GM18498 (cell line): Measurements from ENCODE around the gene PRTN3.
"Not testable (repeated sequence)": the region's sequence is repeated elsewhere in the genome, so short reads cannot be mapped to it uniquely, and the experiment has no call there.

Source experiments
- ATAC-seq: cut with Tn5 transposase; IDR thresholded peaks from one replicate; pipeline ENCODE4 v1.9.1; 2021; ENCODE audit warnings: mild to moderate bottlenecking, moderate library complexity; ENCODE audit not compliant: unreplicated experiment

The PRTN3 gene

GRCh38 chr19:815079-815774 lies 25.6 kb upstream of the PRTN3 start:
- ATAC-seq, result no peak

GRCh38 chr19:815775-816499 lies 24.9 kb upstream of the PRTN3 start:
- ATAC-seq, result no peak

DNA sequence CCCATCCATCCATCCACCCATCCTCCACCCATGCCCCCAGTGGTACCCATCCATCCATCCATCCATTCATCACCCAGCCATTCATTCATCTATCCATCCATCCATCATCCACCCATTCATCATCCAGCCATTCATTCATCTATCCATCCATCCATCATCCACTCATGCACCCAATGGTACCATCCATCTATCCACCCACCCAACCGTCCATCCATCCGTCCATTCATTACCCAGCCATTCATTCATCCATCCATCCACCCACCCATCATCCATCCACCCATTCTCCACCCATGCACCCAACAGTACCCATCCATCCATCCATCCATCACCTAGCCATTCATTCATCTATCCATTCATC lies 24.3 kb upstream of the PRTN3 start:
- no peak for ATAC-seq

DNA sequence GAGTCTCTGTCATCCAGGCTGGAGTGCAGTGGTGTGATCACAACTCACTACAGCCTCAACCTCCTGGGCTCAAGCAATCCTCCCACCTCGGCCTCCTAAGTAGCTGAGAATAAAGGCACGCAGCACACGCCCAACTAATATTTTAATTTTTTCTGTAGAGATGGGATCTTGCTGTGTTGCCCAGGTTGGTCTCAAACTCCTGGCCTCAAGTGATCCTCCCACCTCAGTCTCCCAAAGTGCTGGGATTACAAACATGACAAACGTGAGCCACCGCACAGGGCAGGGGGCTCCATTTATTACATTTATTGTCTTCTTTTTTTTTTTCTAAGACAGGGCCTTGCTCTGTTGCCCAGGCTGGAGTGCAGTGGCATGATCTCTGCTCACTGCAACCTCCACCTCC lies 20.6 kb upstream of the PRTN3 start:
- ATAC-seq, result not testable (repeated sequence)

GRCh38 chr19:821231-821824 lies 19.5 kb upstream of the PRTN3 start:
- ATAC-seq, result no peak

DNA sequence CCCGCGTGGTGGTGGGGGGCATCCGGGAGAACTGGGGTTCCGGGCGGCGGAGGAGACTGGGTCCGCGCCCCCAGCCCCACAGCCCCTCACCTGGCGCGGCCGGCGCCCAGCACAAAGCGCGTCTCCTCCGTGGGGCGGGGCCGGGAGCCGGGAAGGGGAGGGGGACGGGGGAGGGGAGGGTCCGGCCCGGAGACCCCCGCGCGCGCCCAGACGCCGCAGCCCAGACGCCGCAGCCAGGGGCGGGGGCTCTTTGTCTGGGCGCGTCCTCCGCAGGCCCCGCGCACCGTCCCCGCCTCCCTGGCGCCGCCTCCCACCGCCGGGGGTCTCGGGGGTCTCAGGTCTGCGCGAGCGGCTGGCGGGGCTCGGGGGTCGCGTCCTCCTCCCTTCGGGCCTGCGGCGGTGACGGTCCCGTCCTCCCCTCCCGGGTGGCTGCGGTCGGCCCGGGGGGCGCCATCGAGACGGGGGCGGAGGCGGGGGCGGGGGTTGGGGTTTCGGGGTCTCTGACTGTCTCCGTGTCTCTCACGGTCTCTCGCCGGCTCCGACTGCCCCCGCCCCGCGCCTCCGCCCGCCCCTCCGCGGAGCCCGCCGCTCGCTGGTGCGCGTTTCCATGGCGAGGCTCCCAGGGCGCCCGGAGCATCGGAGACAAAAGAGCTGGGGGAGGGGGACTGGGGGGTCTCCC lies 18.8 kb upstream of the PRTN3 start, which contains the start of gene PLPPR3:
TSS of gene PLPPR3 (minus strand) at position 131 of the 679 bp plus-strand sequence. CDS start 396 bp downstream, outside the sequence.
- no peak for ATAC-seq

GRCh38 chr19:823565-824121 lies 17.2 kb upstream of the PRTN3 start:
- ATAC-seq, result no peak

- no peak for ATAC-seq
Measured at GRCh38 chr19:824885-825284, 15.9 kb upstream of the PRTN3 start.

GRCh38 chr19:825897-826644 lies 14.7 kb upstream of the PRTN3 start:
- ATAC-seq, result no peak

DNA sequence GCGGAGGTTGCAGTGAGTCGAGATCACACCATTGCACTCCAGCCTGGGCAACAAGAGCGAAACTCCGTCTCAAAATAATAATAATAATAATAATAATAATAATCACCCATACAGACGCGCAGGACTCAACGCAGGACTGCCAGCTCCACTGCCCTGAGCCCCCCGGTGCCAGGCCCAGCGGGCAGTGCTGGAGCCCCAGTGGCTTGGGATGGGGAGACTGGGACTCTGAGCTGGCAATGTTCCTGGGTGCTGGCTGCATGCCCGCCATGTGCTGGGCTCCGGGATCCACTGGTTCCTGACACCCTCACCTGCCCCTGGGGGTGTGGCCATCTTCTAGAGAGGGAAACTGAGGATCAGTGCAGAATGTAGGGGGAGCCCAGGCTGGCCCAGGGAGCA lies 13.5 kb upstream of the PRTN3 start:
- no peak for ATAC-seq

DNA sequence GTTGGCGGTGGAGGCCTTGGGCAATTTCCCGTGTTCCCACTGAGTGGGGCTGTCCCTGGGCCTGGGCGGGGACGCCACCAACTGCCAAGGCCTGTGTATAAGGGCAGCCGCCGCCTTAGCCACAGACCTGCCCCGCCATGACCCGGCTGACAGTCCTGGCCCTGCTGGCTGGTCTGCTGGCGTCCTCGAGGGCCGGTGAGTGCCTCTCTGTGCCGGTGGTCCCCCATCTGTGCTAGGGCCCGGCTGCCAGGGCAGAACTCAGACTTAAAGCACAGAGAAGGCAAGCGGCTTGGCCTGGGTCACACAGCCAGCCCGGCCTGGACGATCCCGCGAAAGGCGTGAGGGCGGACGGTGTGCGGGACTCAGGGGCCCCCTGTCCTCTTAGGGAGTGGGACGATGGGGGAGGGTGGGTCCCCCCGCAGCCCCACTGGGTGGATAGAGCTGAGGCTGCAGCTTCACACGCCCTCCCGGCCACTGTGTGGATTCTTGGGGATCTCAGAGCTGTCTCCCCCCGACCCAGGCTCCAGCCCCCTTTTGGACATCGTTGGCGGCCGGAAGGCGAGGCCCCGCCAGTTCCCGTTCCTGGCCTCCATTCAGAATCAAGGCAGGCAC lies 13.0 kb upstream of the PRTN3 start, which contains the start of gene AZU1:
TSS of gene AZU1 (plus strand) at position 128 of the 612 bp plus-strand sequence. CDS start at position 138, 10 bp downstream.
- ATAC-seq, result no peak

DNA sequence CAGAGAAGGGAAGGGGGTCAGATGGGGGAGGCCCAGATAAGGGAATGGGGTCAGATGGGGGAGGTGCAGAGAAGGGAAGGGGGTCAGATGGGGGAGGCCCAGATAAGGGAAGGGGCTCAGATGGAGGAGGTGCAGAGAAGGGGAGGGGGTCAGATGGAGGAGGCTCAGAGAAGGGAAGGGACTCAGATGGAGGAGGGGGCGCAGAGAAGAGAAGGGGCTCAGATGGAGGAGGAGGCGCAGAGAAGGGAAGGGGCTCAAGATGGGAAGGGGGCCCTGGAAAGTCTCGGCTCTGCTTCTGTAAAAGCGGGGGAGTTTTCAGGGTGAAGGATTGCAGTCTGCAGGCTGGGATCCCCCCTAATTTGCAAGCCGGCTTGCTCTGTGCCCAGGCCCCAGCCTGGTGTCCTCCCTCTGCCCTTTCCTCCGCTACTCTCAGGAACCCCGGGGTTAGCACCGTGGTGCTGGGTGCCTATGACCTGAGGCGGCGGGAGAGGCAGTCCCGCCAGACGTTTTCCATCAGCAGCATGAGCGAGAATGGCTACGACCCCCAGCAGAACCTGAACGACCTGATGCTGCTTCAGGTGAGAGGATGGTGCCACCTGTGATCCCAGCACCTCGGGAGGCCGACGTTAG lies 11.6 kb upstream of the PRTN3 start:
- no peak for ATAC-seq

- ATAC-seq, result no peak
Measured at GRCh38 chr19:831407-832369, 9.1 kb upstream of the PRTN3 start.

DNA sequence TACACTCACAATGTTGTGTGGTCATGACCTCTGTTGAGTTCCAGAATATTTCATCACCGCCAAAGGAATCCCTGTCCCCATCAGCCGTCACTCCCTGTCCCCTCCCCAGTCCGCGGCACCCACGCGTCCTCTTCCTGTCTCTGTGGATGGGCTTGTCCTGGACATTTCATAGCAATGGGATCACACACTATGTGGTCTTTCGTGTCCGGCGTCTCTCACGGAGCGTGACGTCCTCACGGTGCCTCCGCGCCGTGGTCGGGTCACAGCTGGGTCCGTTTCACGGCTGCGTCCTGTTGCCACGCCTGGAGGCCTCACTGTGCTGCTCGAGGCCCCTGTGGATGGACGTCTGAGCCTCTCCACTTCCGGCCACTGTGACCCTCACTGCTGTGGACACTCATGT lies 6.6 kb upstream of the PRTN3 start:
- ATAC-seq, result no peak

- ATAC-seq, result no peak
Measured at GRCh38 chr19:835210-835810, 5.5 kb upstream of the PRTN3 start.

GRCh38 chr19:842802-843179 lies 2.0 kb downstream of the PRTN3 start:
- not testable (repeated sequence) for ATAC-seq

DNA sequence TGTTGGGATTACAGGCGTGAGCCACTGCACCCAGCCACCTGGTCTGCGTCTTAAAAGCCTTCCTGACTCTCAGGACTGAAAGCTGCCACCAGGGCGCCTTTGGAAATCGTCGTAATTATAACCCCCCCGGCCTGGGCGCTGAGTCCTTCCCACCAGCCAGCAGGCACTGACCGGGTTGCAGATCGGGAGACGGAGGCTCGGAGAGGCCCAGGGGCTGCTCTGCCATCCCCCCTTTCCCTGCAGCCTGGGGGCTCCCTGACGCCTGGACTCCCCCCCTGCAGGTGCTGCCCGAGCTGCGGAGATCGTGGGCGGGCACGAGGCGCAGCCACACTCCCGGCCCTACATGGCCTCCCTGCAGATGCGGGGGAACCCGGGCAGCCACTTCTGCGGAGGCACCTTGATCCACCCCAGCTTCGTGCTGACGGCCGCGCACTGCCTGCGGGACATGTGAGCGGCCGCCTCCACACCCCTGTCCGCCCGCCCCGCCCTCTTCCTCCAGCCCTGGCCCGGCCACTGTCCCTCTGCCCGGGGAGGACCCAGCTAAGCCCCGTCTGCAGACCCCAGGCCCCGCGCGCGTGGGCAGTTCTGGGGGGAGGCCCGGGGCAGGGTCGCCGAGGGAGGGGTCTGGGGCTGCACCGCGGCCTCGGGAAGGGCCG lies 2.5 kb downstream of the PRTN3 start:
- ATAC-seq, result no peak
